ENCODE measurements around the gene PALLD.

The PALLD gene

DNA sequence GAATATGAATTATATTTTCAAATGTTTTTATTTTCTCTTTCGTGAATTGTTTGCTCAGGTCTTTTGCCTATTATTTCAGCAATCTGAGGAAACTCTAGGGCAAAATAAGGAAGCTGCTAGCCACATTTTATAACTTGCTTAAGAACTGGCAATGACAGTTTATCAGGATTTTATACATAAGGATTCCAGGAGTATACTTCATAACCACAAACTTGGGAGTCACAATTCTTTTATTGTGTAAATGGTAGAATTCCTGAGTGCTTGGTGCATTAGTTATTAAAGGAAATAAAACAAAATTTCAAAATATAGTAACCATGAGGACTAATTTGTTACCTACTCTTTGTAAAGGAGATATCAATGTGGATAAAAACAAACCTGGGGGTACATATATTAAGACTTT, 54.4 kb downstream of the PALLD start:
- Histone ChIP-seq H3K9ac (ENCODE audit: low read depth, low read length) (no peak overlapping the region), H3K4me1 (ENCODE audit: control insufficient read depth, insufficient read depth, low read length) (peaks cover 2% of the 10 kb centered on the region), H3K4me3 (ENCODE audit: low read depth, low read length) (no peak overlapping the region), H3K36me3 (ENCODE audit: control insufficient read depth, insufficient read depth, low read length) (no peaks in the 10 kb centered on the region), H3K27me3 (ENCODE audit: control insufficient read depth, insufficient read depth, low read length) (no peaks in the 10 kb centered on the region), H3K9me3 (ENCODE audit: control insufficient read depth, insufficient read depth, low read length) (no peaks in the 10 kb centered on the region)

DNA sequence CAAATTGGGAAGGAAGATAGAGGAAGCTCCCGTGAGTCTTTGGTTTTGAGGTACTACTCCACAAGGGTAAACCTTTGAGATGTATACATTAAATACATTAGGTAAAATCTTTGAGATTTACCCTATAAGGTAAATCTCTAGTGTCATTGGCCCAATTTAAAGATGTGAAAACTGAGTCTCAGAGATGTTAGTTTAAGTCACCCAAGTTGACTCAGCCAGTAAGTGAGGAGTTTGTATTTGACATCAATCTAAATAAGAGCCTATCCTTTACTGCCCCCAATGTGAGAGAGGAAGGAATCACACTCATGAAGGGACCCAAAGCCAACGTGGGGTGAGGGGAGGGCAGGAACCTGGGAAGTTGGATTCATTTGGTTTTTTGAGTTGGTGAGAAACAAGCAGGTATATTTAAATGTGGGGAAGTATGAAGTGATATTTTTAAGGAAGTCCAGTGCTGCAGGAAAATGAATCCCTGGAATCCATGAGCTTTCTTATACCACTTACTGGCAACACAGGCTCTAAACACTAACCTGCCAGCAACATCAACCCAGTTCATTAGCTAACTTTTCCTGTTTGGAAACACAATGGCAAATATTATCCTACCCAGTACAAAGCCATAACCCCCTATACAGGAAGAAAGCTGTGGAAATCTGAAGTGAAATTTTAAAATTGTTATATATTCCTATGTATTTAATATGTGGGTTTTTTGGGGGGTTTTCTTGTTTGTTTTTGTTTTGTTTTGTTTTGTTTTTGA, 55.3 kb downstream of the PALLD start:
- Histone ChIP-seq H3K9ac (ENCODE audit: low read depth, low read length) (no peak overlapping the region), H3K27me3 (ENCODE audit: control insufficient read depth, insufficient read depth, low read length) (no peaks in the 10 kb centered on the region)

DNA sequence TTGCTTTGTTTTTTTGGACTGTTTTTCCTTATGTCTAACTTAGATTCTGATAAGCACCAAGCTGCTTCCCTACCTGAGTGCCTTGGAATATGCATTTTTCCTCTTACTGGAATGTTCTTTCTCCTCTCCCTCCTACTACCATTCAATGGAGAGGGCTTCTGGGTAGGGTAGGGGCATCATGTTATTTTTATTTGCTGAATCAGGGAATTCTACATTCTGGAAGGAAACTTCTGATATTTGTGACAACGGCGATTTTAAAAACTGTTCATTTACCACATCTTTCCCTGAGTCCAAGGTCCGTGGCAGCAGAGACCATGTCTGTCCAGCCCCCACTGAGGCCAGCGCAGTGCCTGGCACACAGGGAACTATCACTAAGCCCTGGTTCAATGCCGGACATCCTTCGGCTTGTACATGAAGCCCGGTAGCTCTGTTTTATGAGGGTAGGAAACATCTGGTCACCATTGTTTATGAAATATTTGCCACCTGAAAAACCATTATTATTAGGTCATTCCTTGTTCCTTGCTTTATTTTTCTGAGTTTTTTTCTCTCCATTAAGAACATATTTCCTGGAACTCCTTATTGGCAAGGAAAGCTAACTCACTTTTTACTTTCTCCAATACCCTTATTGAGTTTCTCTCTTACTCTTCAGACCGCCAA, 57.0 kb downstream of the PALLD start:
- H3K36me3 ChIP-seq (ENCODE audit: control insufficient read depth, insufficient read depth, low read length) = no peaks in the 10 kb centered on the region
- no peak overlapping the region for H3K9ac ChIP-seq (ENCODE audit: low read depth, low read length)
- no peak overlapping the region for H3K4me3 ChIP-seq (ENCODE audit: low read depth, low read length)
- no peaks in the 10 kb centered on the region for H3K27me3 ChIP-seq (ENCODE audit: control insufficient read depth, insufficient read depth, low read length)
- H3K4me1 ChIP-seq (ENCODE audit: control insufficient read depth, insufficient read depth, low read length) = peaks cover 5% of the 10 kb centered on the region
- no peaks in the 10 kb centered on the region for H3K9me3 ChIP-seq (ENCODE audit: control insufficient read depth, insufficient read depth, low read length)

More for the DNA sequence above, 55.3 kb downstream of the PALLD start:
- no peaks in the 10 kb centered on the region for H3K9me3 ChIP-seq (ENCODE audit: control insufficient read depth, insufficient read depth, low read length)
- no peaks in the 10 kb centered on the region for H3K36me3 ChIP-seq (ENCODE audit: control insufficient read depth, insufficient read depth, low read length)
- H3K4me3 ChIP-seq (ENCODE audit: low read depth, low read length) = no peak overlapping the region
- H3K4me1 ChIP-seq (ENCODE audit: control insufficient read depth, insufficient read depth, low read length) = peaks cover 2% of the 10 kb centered on the region

DNA sequence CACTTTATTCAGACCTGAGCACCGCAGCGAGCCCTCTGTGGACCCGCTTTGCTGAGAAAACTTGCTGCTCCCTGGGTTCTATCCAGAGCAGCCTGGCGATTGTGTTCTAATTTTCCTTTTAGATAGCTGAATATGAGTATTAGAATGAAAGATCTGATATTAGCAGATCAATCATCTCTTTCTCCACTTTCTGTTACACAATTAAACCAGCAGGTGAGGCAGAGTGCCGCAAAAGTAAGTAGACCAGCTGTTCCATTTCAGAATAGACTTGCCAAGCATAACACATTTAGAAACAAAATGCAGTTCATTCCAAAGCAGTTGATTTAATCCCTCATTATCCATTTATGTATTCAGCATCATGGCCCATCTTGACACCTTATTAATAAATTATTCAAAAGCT, 58.6 kb downstream of the PALLD start:
- peaks cover 2% of the 10 kb centered on the region for H3K4me1 ChIP-seq (ENCODE audit: control insufficient read depth, insufficient read depth, low read length)
- H3K4me3 ChIP-seq (ENCODE audit: low read depth, low read length) = no peak overlapping the region
- no peak overlapping the region for H3K9ac ChIP-seq (ENCODE audit: low read depth, low read length)
- H3K9me3 ChIP-seq (ENCODE audit: control insufficient read depth, insufficient read depth, low read length) = no peaks in the 10 kb centered on the region
- no peaks in the 10 kb centered on the region for H3K27me3 ChIP-seq (ENCODE audit: control insufficient read depth, insufficient read depth, low read length)
- H3K36me3 ChIP-seq (ENCODE audit: control insufficient read depth, insufficient read depth, low read length) = no peaks in the 10 kb centered on the region

DNA sequence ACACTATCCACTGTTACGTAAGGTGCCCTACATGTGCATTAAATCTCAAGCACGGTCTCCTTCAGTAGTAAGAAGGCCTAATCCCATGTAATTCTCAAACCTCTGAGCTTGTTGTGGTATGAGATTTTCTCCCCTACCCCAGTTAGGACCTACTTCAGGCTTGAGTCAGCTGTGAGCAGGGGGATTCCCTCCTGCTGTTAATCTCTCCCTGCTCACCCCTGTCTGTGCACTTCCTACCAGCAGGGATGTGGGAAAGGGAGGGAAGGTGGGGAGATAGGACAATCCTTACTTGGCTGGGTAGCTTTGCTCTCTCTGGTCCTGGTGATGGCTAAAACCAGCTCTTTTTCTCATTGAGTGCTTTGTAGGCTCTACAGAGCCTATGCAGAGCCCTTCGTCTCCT, 60.8 kb downstream of the PALLD start:
- Histone ChIP-seq H3K27me3 (ENCODE audit: control insufficient read depth, insufficient read depth, low read length) (no peaks in the 10 kb centered on the region), H3K36me3 (ENCODE audit: control insufficient read depth, insufficient read depth, low read length) (no peaks in the 10 kb centered on the region), H3K9ac (ENCODE audit: low read depth, low read length) (no peak overlapping the region), H3K4me3 (ENCODE audit: low read depth, low read length) (no peak overlapping the region), H3K4me1 (ENCODE audit: control insufficient read depth, insufficient read depth, low read length) (peaks cover 2% of the 10 kb centered on the region), H3K9me3 (ENCODE audit: control insufficient read depth, insufficient read depth, low read length) (no peaks in the 10 kb centered on the region)

DNA sequence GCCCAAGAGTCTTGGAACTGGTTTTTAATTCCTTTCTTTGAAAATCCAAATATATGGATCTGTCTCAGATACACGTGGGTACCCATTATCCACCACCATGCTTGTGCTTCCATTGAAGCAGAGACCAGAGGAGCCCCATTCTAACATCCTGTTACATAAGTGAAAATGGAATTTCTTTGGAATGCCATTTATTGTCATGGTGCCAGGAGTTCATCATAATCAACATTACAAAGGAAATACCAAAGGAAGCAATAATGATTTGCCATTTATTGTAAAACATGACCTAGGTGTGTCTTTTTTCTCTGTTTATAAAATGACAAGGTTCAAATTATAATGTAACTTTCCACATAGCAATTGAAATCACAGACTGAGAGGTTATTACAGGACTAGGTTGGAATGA, 61.7 kb downstream of the PALLD start:
- H3K4me1 ChIP-seq (ENCODE audit: control insufficient read depth, insufficient read depth, low read length) = peaks cover 3% of the 10 kb centered on the region
- no peak overlapping the region for H3K4me3 ChIP-seq (ENCODE audit: low read depth, low read length)
- no peaks in the 10 kb centered on the region for H3K9me3 ChIP-seq (ENCODE audit: control insufficient read depth, insufficient read depth, low read length)
- H3K27me3 ChIP-seq (ENCODE audit: control insufficient read depth, insufficient read depth, low read length) = no peaks in the 10 kb centered on the region
- no peak overlapping the region for H3K9ac ChIP-seq (ENCODE audit: low read depth, low read length)
- H3K36me3 ChIP-seq (ENCODE audit: control insufficient read depth, insufficient read depth, low read length) = no peaks in the 10 kb centered on the region

DNA sequence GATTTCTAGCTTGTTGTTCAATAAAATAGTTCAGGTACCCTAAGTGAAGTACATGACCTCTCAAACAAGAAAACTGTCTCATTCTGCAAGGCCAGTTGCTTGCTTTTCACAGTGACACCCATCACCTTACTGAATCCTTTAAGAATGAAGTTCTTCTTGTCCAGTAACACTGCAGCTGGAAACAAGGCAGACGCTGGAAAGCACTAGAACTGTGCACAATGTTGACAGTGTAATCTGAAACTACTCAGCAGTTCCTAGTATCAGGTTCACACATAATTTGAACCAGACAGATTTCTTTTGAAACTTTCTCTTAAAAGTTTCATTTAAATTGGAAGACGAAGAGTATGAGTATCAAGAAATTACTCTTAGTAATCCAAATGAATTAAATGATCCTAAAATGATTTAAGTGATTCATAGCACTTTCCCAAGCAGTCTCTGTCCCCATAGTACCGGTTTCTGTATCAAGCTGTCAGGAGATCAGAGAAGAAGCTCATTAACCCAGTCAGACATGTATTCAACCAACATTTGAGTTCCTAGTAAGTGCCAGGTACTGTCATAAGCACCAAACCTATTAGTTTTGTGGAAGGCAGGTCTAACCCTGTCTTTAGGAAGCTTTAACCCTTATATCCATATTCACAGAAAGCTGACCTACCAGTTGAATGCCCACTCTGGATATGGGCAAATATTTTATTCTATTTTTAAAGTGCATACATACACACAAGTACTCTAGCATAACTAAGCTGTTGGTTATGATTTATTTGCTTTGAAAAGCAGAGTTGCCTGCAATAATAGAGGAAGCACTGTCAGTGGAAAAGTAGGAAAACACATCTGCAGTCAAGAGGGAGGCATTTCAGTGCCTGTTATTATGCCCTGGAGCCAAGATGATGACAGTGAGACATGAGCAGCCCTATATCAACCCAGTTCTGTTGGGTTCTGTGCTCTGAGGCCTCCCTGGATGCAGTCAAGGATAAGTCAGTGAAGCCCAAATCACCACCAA, 63.6 kb downstream of the PALLD start:
- Histone ChIP-seq H3K9ac (ENCODE audit: low read depth, low read length) (no peak overlapping the region), H3K9me3 (ENCODE audit: control insufficient read depth, insufficient read depth, low read length) (no peaks in the 10 kb centered on the region), H3K36me3 (ENCODE audit: control insufficient read depth, insufficient read depth, low read length) (no peaks in the 10 kb centered on the region), H3K4me3 (ENCODE audit: low read depth, low read length) (no peak overlapping the region), H3K27me3 (ENCODE audit: control insufficient read depth, insufficient read depth, low read length) (no peaks in the 10 kb centered on the region), H3K4me1 (ENCODE audit: control insufficient read depth, insufficient read depth, low read length) (peaks cover 12% of the 10 kb centered on the region)

DNA sequence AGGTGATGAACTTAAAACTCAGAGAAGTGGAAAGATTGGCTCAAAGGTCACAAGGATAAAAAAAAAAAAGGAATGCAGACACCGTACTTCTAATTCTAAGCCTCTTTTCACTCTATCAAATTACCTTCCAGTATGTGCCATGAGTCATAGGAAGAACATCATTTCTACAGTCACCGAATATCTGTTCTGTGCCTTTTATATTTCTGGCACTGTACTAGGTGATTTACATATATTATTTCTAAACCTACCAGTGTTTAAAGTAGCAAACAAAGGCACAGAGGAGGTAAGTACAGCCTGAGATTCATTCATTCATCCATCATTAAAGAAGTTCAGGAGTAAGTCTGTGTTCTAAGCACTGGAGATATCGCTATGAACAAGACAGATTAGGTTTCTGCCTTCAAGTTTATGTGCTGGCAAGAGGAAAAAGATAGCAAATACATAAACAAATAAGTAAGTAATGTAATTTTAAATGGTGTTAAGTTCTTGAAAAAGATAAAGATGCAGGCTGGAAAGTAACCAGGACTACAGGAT, 65.3 kb downstream of the PALLD start:
- no peaks in the 10 kb centered on the region for H3K27me3 ChIP-seq (ENCODE audit: control insufficient read depth, insufficient read depth, low read length)

DNA sequence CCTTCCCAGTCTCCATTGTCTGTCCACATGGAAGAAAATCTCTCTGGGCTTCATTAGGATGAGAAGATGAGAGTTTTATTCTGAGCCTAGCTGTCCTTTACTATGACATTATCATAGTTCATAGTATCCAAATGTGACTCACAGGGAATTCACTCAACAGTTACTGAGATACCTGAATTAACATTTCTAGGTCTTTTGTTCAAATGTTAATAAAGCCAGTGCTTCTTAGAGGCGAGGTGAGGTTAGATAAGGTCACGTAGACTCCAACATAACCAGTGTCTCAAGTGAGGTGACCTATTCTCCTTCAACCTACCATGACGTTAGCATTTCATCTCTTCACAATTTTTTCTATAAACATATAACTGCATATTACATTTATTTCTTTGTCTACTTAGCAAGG, 67.2 kb downstream of the PALLD start:
- Histone ChIP-seq H3K9me3 (ENCODE audit: control insufficient read depth, insufficient read depth, low read length) (no peaks in the 10 kb centered on the region), H3K27me3 (ENCODE audit: control insufficient read depth, insufficient read depth, low read length) (no peaks in the 10 kb centered on the region), H3K4me1 (ENCODE audit: control insufficient read depth, insufficient read depth, low read length) (peaks cover 10% of the 10 kb centered on the region), H3K9ac (ENCODE audit: low read depth, low read length) (no peak overlapping the region), H3K36me3 (ENCODE audit: control insufficient read depth, insufficient read depth, low read length) (no peaks in the 10 kb centered on the region), H3K4me3 (ENCODE audit: low read depth, low read length) (no peak overlapping the region)

More for the DNA sequence above, 65.3 kb downstream of the PALLD start:
- no peaks in the 10 kb centered on the region for H3K9me3 ChIP-seq (ENCODE audit: control insufficient read depth, insufficient read depth, low read length)
- peaks cover 12% of the 10 kb centered on the region for H3K4me1 ChIP-seq (ENCODE audit: control insufficient read depth, insufficient read depth, low read length)
- no peak overlapping the region for H3K4me3 ChIP-seq (ENCODE audit: low read depth, low read length)
- no peak overlapping the region for H3K9ac ChIP-seq (ENCODE audit: low read depth, low read length)
- H3K36me3 ChIP-seq (ENCODE audit: control insufficient read depth, insufficient read depth, low read length) = no peaks in the 10 kb centered on the region

DNA sequence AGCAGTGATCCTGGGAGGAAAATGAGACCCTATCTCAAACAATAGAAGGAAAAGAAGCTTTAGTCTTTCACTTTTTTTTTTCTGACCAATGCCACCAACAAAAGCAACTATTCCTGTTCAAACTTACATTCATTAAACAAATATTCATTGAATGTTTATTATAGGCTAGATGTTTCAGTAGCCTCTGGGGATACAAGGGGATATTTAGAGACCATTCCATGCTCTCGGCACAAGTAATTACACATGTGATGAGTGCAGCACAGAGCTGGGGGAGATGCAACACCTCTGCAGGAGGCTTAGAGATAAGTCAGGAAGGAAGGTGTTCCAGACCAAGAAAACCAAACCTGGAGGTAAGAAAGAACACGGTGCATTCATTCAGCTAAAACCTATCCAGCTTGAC, 68.3 kb downstream of the PALLD start:
- no peak overlapping the region for H3K4me3 ChIP-seq (ENCODE audit: low read depth, low read length)
- peaks cover 10% of the 10 kb centered on the region for H3K4me1 ChIP-seq (ENCODE audit: control insufficient read depth, insufficient read depth, low read length)
- H3K27me3 ChIP-seq (ENCODE audit: control insufficient read depth, insufficient read depth, low read length) = no peaks in the 10 kb centered on the region
- H3K9me3 ChIP-seq (ENCODE audit: control insufficient read depth, insufficient read depth, low read length) = no peaks in the 10 kb centered on the region
- H3K9ac ChIP-seq (ENCODE audit: low read depth, low read length) = no peak overlapping the region
- no peaks in the 10 kb centered on the region for H3K36me3 ChIP-seq (ENCODE audit: control insufficient read depth, insufficient read depth, low read length)

DNA sequence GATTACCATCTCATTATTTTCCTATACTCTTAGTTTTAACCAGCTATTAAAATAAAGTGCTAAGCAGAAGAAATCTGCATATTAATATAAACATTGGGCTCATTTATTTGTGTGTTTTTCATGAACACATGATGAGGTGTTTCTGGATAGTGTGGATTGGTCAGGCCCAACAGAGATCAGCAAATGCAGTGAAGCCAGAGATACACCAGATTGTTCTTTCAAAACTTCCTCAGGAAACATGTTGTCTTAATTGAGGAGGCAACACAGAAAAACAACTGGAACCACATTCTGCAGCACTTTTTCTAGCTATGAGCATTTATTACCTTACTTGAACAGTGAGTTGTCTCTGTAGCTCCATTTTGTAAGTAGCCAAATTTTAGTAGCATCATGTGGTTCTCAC, 69.9 kb downstream of the PALLD start:
- H3K9me3 ChIP-seq (ENCODE audit: control insufficient read depth, insufficient read depth, low read length) = no peaks in the 10 kb centered on the region

More for the DNA sequence above, 69.9 kb downstream of the PALLD start:
- H3K9ac ChIP-seq (ENCODE audit: low read depth, low read length) = no peak overlapping the region
- H3K36me3 ChIP-seq (ENCODE audit: control insufficient read depth, insufficient read depth, low read length) = no peaks in the 10 kb centered on the region
- no peak overlapping the region for H3K4me3 ChIP-seq (ENCODE audit: low read depth, low read length)
- peaks cover 10% of the 10 kb centered on the region for H3K4me1 ChIP-seq (ENCODE audit: control insufficient read depth, insufficient read depth, low read length)
- no peaks in the 10 kb centered on the region for H3K27me3 ChIP-seq (ENCODE audit: control insufficient read depth, insufficient read depth, low read length)
